Measurements from ENCODE around the gene ERGIC1. TPM values are rescaled to one million over a fixed set of nuclear protein-coding genes. Genes with fewer than 3 reads are reported as not detected.

ERGIC1 gene
- total RNA-seq, 1 donor from 2014 or later, result 105 TPM

DNA sequence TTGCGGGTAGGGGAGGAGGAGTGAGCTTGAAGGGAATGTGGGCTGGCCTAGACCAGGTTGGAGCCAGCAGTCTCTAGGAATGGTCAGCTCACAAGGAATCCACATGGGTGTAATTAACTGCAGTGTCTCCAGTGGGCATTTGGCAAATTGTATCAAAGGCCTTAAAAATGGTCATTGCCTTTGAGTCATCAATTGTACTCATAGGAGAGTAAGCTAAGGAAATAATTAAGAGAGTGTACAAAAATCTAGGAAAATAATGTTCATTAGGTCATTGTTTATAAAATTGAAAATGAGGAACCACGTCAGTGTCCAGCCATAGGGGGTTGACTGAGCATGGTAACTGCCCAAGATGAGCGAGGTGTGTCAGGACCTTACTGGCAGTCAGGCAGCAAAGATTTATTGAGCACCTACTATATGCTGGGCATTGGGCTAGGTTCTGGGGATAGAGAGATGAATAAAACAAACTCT is 95.4 kb downstream of the ERGIC1 start:
- DNase-seq (ENCODE audit: low read depth) (no peak), FAIRE-seq (no peak)
- Histone ChIP-seq H3K4me3 (ENCODE audit: low read depth, low read length) (no peak overlapping the region), H3K36me3 (ENCODE audit: control insufficient read depth, insufficient read depth, low read length) (peaks cover 18% of the 10 kb centered on the region), H3K27me3 (ENCODE audit: control insufficient read depth, insufficient read depth, low read length) (no peaks in the 10 kb centered on the region)
- TF ChIP-seq, protein P1, sequence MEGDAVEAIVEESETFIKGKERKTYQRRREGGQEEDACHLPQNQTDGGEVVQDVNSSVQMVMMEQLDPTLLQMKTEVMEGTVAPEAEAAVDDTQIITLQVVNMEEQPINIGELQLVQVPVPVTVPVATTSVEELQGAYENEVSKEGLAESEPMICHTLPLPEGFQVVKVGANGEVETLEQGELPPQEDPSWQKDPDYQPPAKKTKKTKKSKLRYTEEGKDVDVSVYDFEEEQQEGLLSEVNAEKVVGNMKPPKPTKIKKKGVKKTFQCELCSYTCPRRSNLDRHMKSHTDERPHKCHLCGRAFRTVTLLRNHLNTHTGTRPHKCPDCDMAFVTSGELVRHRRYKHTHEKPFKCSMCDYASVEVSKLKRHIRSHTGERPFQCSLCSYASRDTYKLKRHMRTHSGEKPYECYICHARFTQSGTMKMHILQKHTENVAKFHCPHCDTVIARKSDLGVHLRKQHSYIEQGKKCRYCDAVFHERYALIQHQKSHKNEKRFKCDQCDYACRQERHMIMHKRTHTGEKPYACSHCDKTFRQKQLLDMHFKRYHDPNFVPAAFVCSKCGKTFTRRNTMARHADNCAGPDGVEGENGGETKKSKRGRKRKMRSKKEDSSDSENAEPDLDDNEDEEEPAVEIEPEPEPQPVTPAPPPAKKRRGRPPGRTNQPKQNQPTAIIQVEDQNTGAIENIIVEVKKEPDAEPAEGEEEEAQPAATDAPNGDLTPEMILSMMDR (IDR thresholded peaks at IDR 0.05; ENCODE audit: insufficient read depth, low read length, severe bottlenecking), result no peak

DNA sequence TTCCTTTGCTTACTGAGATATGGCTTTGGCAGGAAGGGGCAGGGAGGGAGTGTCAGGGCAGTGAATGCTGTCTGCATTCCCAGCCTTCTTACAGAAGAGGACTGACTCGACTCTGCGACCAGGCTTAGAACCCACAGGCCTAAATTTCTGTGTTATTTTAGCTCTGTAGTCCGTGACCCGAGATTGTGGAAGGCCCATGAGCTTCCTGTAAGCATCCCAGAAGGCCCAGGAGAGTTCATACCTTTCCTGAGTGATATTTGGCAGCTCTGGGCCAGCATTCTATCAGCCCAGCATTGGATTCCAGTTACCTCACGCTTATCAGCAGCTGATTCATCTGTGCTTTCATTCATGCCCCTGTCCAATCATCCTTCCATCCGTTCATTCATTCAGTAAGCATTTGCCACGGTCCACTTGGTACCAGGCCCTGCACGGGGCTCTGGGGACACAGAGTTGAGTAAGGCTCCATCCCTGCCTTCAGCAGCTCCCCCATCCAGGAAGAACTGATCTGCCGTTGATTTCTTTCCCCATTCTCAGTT is 97.0 kb downstream of the ERGIC1 start:
- peaks cover 26% of the 10 kb centered on the region for H3K36me3 ChIP-seq (ENCODE audit: control insufficient read depth, insufficient read depth, low read length)
- H3K27me3 ChIP-seq (ENCODE audit: control insufficient read depth, insufficient read depth, low read length), result no peaks in the 10 kb centered on the region
- peak; percentile 93 for DNase-seq (ENCODE audit: low read depth)
- FAIRE-seq, result peak; percentile 91
- TF ChIP-seq, protein P1 (IDR thresholded peaks at IDR 0.05; ENCODE audit: insufficient read depth, low read length, severe bottlenecking), result no peak
- H3K4me3 ChIP-seq (ENCODE audit: low read depth, low read length), result no peak overlapping the region

DNA sequence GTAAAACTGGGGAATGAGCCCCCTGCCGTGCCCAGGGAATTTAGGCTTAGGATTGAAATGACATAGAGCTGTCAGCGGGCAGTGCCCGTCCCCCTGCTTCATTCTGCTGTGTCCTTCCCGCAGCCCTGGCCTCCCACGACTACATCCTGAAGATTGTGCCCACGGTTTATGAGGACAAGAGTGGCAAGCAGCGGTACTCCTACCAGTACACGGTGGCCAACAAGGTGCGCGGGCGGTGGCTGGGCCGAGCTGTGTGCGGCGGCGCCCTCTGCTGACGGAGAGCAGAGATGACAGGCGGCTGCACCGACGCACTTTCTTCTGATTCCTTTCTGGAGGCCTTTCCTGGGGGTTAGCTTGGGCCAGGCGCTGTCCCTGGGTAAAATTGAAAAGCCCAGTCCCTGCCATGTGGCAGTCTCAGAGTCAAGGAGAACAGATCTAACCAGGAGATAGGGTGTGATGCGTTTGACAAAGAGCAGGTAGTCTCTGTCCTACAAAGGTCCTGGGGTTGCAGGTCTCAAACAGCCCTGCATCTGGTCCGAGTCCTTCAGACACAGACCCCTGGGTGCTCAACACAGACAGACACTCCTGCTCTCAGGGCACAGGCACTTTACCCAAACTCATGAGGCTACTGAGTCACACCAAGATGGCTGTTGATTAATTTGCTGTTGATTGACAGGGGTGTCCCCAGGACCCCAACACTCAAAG is 98.4 kb downstream of the ERGIC1 start:
- DNase-seq (ENCODE audit: low read depth), result peak; percentile 31
- TF ChIP-seq, protein P1 (IDR thresholded peaks at IDR 0.05; ENCODE audit: insufficient read depth, low read length, severe bottlenecking), result peak; percentile 94
- FAIRE-seq, result no peak
- Histone ChIP-seq H3K4me3 (ENCODE audit: low read depth, low read length) (no peak overlapping the region), H3K36me3 (ENCODE audit: control insufficient read depth, insufficient read depth, low read length) (peaks cover 21% of the 10 kb centered on the region), H3K27me3 (ENCODE audit: control insufficient read depth, insufficient read depth, low read length) (no peaks in the 10 kb centered on the region)

DNA sequence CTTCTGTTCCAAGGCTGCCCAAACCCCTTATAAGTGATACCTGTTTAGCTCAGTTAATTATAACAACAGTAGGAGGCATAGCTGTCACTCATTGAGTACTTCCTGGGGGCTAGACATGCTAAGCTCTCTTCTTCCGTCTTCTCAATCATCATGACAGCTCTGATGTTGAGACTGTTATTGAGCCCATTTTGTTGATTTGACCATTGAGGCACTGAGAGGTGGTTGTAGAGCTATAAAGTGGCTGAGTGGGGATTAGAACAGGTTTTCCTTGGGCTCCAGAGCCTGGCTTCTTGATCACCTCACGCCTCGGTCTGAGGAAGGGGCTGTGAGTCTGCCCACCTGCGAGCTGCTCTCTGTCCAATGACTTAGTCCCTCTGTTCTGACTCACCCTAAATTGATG is 99.2 kb downstream of the ERGIC1 start:
- Histone ChIP-seq H3K27me3 (ENCODE audit: control insufficient read depth, insufficient read depth, low read length) (no peaks in the 10 kb centered on the region), H3K36me3 (ENCODE audit: control insufficient read depth, insufficient read depth, low read length) (peaks cover 20% of the 10 kb centered on the region), H3K4me3 (ENCODE audit: low read depth, low read length) (no peak overlapping the region)
- DNase-seq (ENCODE audit: low read depth) (no peak), FAIRE-seq (no peak)
- TF ChIP-seq, protein P1 (IDR thresholded peaks at IDR 0.05; ENCODE audit: insufficient read depth, low read length, severe bottlenecking), result no peak

DNA sequence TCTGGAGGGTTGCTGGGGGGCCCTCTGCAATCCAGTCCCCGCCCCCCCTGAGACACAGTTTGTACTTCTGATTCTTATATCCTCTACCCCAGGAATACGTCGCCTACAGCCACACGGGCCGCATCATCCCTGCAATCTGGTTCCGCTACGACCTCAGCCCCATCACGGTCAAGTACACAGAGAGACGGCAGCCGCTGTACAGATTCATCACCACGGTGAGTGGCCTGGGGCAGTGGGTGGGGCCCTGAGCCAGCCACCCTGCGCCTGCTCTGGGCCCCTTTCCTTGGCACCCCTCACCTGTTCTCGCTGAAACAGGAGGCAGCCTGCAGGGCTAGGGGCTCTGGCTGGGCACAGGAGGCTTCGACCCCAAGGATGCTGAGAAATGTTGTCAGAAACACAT is 101.0 kb downstream of the ERGIC1 start:
- H3K36me3 ChIP-seq (ENCODE audit: control insufficient read depth, insufficient read depth, low read length), result peaks cover 25% of the 10 kb centered on the region
- no peak for FAIRE-seq
- TF ChIP-seq, protein P1 (IDR thresholded peaks at IDR 0.05; ENCODE audit: insufficient read depth, low read length, severe bottlenecking), result no peak

More for the DNA sequence above, 101.0 kb downstream of the ERGIC1 start:
- DNase-seq (ENCODE audit: low read depth), result no peak
- H3K4me3 ChIP-seq (ENCODE audit: low read depth, low read length), result no peak overlapping the region
- no peaks in the 10 kb centered on the region for H3K27me3 ChIP-seq (ENCODE audit: control insufficient read depth, insufficient read depth, low read length)

Measured in bronchial epithelial cell (primary cell).